GM19397 (cell line): ENCODE data around the gene PLPPR2.
"Not testable (repeated sequence)": the region's sequence is repeated elsewhere in the genome, so short reads cannot be mapped to it uniquely, and the experiment has no call there.

Experiments
- ATAC-seq: cut with Tn5 transposase; IDR thresholded peaks from one replicate; pipeline ENCODE4 v1.9.1; 2021; ENCODE audit warnings: mild to moderate bottlenecking, moderate library complexity; ENCODE audit not compliant: unreplicated experiment

The PLPPR2 gene

GRCh38 chr19:11339254-11340098 lies 15.8 kb upstream of the PLPPR2 start, which contains the start of gene RAB3D:
RAB3D (minus strand) TSS chr19:11339657; CDS start chr19:11337399, 2,258 bp downstream.
- peak; percentile 77 for ATAC-seq

GRCh38 chr19:11340099-11340467 lies 15.1 kb upstream of the PLPPR2 start:
- not testable (repeated sequence) for ATAC-seq

- no peak for ATAC-seq
Measured at GRCh38 chr19:11342429-11342828, 12.8 kb upstream of the PLPPR2 start.

- ATAC-seq, result no peak
Measured at GRCh38 chr19:11345122-11345803, 10.0 kb upstream of the PLPPR2 start.

- peak; percentile 89 for ATAC-seq
Measured at GRCh38 chr19:11346104-11346940, 8.9 kb upstream of the PLPPR2 start, which contains the start of the genes CCDC159 and TMEM205. CCDC159 (plus strand) TSS chr19:11346519; CDS start chr19:11346607, 88 bp downstream. TMEM205 (minus strand) TSS chr19:11346268; CDS start chr19:11345619, 649 bp downstream.

- no peak for ATAC-seq
Measured at GRCh38 chr19:11347546-11348039, 7.6 kb upstream of the PLPPR2 start.

GRCh38 chr19:11349171-11349570 lies 6.1 kb upstream of the PLPPR2 start:
- no peak for ATAC-seq

GRCh38 chr19:11354102-11354501 lies 1.1 kb upstream of the PLPPR2 start:
- ATAC-seq, result not testable (repeated sequence)

GRCh38 chr19:11356074-11356397 lies 804 bp downstream of the PLPPR2 start:
- ATAC-seq, result no peak

- ATAC-seq, result no peak
Measured at GRCh38 chr19:11356676-11357550, 1.7 kb downstream of the PLPPR2 start.

- ATAC-seq, result no peak
Measured at GRCh38 chr19:11359421-11359820, 4.2 kb downstream of the PLPPR2 start.

- ATAC-seq, result no peak
Measured at GRCh38 chr19:11361037-11361770, 6.0 kb downstream of the PLPPR2 start.

- ATAC-seq, result no peak
Measured at GRCh38 chr19:11361771-11362731, 6.8 kb downstream of the PLPPR2 start.

- ATAC-seq, result no peak
Measured at GRCh38 chr19:11363881-11364280, 8.6 kb downstream of the PLPPR2 start.

GRCh38 chr19:11364296-11364904 lies 9.2 kb downstream of the PLPPR2 start:
- ATAC-seq, result no peak

GRCh38 chr19:11364935-11365334 lies 9.7 kb downstream of the PLPPR2 start:
- no peak for ATAC-seq

GRCh38 chr19:11365557-11366117 lies 10.4 kb downstream of the PLPPR2 start:
- ATAC-seq, result no peak
